GM03348 (cell line): ENCODE results near the gene CELF5.
"Not testable (repeated sequence)": the region's sequence is repeated elsewhere in the genome, so short reads cannot be mapped to it uniquely, and the experiment has no call there.

Experiments used
- DNase-seq: peaks from one replicate; pipeline ENCODE4 v3.0.0; 2012; ENCODE audit warnings: low spot score

The CELF5 gene

GRCh38 chr19:3322199-3322978, 97.9 kb downstream of the CELF5 start:
- no peak for DNase-seq

DNA sequence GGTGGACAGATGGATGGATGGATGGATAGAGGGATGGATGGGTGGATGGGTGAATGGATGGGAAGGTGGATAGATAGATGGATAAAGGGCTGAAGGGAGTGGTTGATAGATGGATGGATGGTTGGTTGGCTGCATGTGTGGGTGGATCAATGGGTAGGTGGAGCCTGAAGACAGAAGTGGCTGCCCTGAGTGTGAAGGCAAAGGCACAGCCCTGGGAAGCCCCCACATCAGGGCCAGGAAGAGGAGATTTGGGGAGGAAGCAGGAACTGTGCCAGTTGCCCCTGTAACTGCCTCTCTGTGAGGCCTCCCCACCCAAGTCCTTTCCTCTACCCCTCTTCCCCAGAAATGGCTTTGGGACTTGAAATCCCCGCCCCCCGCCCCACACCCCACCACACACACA, 98.6 kb downstream of the CELF5 start:
- DNase-seq, result no peak

DNA sequence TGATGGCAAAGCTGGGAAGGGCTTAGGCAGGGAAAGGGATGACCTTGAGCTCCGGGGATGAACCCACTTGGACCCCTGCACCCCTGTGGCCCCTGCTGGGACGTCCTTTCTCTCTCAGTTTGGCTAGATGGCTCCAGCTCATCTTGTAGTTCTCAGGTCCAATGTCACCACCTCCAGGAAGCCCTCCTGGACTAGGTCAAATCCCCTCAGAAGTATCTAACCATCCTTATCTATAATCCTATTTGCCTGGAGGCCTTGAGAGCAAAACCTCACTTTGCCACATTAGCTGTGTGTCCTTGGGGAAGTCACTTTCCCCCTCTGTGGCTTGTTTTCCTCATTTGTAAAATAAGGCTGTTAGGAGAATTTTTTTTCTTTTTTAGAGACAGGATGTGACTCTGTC, 99.2 kb downstream of the CELF5 start:
- DNase-seq, result no peak

GRCh38 chr19:3324405-3324856, 100.0 kb downstream of the CELF5 start:
- peak; percentile 69 for DNase-seq

GRCh38 chr19:3325451-3325850, 101.0 kb downstream of the CELF5 start:
- no peak for DNase-seq

DNA sequence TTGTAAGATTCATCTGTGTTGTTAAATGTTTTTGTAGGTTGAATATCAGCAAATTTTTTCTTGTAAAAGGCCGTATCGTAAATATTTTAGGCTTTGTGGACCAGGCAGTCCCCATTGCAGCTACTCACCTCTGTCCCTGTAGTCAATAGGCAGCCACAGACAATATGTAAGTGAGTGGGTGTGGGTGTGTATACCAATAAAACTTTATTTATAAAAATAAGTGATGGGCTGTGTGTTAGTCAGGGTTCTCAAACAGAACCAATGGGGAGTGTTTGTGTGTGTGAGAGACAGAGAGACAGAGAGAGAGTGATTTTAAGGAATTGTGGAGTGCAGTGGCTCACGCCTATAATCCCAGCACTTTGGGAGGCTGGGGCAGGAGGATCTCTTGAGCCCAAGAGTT, 104.3 kb downstream of the CELF5 start:
- no peak for DNase-seq

DNA sequence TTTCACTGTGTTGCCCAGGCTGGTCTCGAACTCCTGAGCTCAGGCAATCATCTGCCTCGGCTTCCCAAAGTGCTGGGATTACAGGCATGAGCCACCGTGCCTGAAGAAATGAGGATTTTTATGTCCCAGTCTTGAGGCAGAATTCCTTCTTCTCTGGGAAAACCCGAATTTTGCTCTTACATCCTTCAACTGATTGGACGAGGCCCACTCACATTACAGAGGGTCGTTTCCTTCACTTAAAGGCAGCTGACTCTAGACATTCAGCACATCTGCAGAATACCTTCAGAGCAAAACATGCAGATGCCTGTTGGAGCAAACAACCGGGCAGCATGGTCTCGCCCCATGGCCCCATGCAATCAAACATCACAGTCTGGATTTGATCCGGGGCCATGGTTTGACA, 105.6 kb downstream of the CELF5 start:
- no peak for DNase-seq

GRCh38 chr19:3332232-3332631, 107.8 kb downstream of the CELF5 start:
- DNase-seq, result not testable (repeated sequence)

DNA sequence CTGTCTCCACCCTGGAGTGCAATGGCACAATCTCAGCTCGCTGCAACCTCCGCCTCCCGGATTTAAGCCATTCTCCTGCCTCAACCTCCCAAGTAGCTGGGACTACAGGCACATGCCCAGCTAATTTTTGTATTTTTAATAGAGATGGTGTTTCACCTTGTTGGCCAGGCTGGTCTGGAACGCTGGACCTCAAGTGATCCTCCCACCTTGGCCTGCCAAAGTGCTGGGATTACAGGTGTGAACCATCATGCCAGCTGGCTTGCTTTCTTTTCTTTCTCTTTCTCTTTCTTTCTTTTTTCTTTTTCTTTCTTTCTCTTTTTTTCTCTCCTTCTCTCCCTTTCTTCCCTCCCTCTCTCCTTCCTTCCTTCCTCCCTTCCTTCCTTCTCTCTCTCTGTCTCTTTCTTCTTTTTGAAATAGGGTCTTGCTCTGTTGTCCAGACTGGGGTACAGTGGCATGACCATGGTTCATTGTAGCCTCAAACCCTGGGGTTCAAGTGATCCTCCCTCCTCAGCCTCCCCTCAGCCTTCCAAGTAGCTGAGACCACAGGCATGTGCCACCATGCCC, 108.6 kb downstream of the CELF5 start:
- DNase-seq, result no peak

DNA sequence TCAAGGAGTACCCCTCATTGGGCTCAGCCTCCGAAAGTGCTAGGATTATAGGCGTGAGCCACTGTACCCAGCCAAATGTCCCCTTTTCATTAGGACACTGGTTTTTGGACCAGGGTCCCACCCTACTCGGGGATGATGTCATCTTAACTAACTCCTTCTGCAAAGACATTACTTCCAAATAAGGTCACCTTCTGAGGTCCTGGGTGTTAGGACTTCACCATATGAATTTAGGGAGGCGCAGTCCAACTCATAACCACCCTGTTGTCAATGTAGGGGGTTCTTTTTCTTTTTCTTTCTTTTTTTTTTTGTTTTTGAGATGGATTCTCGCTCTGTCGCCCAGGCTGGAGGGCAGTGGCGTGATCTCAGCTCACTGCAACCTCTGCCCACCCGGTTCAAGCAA, 109.2 kb downstream of the CELF5 start:
- DNase-seq, result no peak

GRCh38 chr19:3334749-3335430, 110.4 kb downstream of the CELF5 start:
- not testable (repeated sequence) for DNase-seq

- DNase-seq, result peak; percentile 58
Observed at GRCh38 chr19:3335431-3336350, 111.2 kb downstream of the CELF5 start.

DNA sequence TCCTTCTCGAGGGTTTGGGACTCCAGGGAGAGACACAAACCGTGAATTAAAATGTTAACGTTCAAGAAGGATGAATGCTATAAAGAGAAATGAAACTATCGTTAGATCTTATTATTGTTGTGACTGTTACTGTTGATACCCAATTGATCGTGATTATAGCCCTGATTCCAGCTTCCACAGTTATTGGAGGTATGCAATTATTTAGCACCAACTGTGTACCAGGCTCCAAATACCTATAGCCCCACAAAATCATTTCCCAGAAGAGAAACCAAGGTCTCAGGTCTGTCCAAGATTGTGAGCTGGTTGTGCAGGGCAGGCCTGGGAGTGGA, 111.9 kb downstream of the CELF5 start:
- DNase-seq, result no peak

DNA sequence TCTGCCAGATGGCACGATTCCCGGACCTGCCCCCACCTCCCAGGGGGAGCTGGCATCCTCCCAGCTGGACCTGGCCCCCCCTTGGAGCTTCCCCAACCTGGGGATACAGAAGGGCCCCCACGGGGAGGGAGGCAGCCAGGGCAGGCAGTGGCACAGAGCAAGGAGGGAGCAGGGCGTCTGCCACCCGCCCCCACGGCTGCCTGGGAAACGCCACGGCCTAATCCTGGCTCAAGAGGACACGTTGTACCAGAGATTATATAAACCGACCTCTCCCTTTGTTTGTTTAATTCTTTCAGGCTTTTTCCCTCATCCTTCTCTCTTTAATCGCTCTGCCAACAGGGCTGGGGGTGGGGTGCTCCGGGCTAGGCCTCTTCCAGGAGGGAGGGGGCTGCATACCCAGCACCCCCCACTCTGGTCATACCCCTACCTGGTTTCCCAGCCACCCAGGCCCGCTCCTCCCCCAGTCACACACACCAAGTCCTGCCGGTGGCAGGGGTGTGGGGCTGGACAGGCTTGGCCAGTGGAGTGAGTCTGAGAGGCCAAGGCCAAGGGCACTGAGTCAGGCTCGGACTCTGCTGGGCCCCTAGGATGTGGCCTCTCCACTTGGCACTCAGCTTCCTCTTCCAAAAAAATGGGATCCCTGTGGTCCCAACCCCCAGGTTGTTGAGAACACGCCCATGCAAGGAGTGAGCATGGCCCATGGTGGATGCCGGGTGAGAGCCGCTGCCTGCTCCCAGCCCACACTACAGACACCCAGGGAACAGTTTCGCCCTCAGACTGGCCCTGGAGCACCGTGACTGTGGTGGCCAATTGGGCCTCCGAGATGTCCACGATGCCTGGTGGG, 112.4 kb downstream of the CELF5 start:
- DNase-seq, result peak; percentile 72

- no peak for DNase-seq
Observed at GRCh38 chr19:3338541-3339181, 114.2 kb downstream of the CELF5 start.

- no peak for DNase-seq
Observed at GRCh38 chr19:3340340-3340739, 115.9 kb downstream of the CELF5 start.

- no peak for DNase-seq
Observed at GRCh38 chr19:3342246-3342645, 117.8 kb downstream of the CELF5 start.

DNA sequence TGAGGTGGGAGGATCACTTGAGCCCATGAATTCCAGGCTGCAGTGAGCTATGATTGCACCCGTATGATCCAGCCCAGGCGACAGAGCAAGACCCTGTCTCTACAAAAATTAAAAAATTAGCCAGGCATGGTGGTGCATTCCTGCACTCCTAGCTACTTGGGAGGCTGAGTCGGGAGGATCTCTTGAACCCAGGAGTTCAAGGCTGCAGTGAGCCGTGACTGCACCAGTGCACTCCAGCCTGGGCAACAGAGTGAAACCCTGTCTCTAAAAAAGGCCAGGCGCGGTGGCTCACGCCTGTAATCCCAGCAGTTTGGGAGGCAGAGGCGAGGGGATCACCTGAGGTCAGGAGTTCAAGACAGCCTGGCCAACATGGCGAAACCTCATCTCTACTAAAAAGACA, 118.5 kb downstream of the CELF5 start:
- not testable (repeated sequence) for DNase-seq

DNA sequence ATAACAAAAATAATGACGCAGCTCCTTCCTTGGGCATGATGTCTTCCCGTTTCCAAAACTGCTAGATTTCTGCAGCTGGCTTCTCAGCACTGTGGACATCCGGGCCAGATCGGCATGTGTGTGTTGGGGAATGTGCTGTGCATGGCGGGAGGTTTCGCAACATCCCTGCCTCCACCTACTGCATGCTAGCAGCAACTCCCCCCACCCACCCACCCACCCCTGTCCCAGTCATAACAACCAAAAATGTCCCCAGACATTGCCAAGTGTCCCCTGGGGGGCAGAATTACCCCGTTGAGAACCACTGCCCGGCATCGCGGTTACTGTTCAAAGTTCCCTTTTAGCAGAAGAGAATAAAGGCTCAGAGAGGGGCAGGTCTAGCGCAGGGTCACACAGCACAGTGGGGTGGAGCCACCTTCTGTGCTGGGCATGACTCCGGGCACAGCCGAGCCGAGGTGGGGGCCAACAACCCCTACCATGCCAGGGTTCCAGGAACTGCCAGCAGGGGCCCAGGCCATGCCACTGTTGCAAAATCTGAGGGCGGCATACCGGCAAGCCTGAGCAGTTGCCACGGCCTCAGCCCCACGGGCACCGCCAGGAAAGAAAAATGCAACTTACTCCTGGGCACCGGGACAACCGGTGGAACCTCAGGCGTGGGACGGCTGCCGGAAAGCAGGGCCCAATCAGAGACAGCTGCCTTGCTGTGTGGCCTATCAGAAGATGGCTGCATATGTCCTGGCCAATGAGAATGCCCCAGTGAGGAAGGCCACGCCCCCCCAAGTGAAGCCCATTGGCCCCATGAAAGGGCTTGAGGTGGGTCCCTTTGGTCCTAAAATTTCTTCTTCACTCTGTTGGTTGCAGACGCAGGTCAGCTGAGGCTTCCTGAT, 119.4 kb downstream of the CELF5 start:
- peak; percentile 98 for DNase-seq
